HUDEP-2 (cell line): ENCODE measurements around the gene SPACA1.

Experiments
- DNase-seq, 76 experiments: peaks; one replicate each; lab custom pipeline; 2025; ENCODE audit not compliant: unreplicated experiment in 76 of 76; lab: John Stamatoyannopoulos, UW

SPACA1 gene

DNA sequence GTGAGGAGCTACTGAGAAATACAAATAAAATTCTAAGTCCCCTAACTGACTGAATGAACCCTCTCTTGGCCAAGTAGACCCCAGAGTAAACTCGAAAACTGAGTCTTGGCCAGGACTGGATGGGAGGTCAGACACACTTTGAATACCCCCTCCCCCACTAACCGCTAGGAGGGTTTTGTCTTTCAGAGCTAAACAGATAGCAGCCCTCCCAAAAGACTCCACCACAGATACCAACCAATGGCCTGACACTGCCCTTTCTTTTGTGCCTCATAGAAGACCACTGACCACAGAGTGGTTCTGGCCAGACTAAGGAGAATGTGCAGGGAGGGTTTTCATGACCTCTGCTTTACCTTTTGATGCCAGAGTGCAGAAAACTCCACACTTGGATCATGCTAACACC, 42.1 kb downstream of the SPACA1 start:
- no peak for DNase-seq

DNA sequence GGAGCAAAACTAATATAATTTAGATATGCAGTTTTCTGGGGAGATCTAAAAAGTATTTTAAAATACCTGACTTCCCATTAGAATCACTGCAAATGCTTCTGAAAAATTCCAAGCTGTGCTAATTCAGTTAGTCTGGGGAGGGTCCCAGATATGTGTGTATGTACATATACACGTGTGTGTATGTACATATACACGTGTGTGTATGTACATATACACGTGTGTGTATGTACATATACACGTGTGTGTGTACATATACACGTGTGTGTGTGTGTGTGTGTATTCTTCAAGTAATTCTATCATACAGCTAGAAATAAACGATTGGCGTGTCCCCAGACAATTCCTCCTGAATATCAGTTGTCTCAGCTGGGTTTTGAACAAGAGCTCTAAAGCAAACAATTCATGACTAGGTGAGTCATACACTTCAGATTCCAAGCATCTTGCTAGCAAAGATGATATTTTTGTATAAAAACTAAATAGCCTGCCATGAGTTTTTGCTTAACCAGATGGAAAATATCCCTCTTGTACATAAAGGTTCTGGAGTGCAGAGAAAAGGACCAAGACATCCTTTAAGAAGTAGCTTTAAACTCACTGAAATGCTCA, 58.2 kb downstream of the SPACA1 start:
- DNase-seq = no peak

DNA sequence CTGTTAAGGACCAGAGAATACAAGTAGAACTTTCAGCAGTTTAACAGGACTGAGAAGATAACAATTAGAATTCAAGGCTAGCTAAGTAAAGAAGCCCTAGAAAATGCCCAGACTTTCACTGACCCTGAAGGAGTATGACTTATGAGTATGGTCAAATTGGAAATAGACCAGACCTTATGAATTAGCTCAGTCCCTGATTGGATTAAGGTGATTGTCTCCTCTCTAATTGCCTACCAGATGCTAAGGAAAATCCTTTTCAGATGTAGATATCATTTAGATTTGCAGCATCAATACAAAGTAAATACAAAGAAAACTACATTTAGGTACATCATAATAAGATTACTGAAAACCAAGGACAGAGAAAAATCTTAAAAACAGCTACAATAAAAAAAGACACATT, 59.6 kb downstream of the SPACA1 start:
- DNase-seq = no peak

DNA sequence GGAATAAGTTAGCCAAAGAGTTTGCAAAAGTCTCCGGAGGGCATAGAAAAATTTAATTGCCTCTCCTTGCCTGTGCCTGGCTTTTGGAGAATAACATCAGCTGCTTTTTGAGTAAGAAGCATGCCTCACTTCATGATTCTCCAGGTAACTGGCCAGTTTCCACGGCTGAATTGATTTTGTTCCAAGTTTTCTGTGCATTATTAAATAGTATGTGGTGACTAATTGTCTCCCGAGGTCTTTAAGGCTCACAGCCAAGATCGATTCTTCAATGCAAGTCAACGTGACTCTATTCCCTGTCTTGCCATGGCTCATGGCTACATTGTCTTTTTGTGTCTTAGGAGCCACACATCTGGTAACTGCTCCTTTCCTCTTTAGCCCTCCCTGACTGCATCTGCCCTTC, 64.3 kb downstream of the SPACA1 start:
- no peak for DNase-seq

DNA sequence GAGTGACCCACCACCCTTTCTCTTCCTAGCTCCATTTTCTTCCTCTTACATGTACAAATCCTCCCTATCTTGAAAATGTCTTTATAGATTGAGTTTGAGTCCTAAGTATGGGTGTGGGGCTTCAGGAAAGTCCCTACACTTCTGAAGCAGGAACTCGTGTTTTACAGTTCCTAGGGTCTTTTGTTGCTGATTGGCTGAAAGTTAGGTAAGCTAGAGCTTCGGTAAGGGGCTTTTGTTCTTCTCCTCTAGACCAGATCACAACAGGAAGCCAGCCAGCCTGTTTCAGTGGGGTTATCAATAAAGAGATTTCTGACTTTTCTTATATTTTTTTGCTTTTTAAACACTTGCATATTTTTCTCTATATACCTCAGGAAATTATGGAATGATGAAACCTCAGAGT, 67.2 kb downstream of the SPACA1 start:
- no peak for DNase-seq

DNA sequence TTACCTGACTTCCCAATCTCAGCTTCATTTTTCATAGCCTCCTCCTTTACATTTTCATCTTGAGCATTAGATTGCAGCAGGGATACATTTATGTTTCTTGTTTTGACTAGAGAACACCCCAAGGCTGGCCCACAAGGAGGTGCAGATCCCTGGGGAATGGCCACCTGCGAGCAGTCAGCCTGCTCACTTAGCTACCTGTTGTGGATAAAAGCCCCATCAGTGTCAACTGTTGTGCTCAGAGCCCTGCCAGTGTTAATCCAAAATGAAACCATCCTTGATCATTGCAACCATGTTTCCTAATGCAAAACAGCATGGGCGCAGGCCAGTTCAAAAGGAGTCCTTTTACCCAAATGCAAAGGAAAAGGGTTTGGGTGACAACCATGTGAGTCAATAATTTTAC, 67.7 kb downstream of the SPACA1 start:
- DNase-seq = no peak

DNA sequence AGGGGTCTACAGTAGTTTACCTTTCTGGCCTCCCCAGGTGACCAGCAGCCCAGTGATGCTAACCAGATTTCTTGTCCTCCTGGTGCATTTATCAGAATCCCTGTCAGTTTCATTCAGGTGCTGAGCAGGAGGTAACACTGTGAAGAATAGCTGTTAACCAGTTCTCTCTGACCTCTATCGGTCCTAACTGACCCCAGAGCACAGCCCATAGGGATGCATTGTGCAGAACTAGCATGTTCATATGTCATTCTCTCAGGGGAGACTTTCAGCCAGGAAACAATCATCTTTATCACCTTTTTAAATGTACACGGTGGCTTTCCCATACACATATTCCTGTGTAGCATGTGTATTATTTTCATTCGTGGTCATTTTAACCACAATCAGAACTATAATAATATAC, 68.6 kb downstream of the SPACA1 start:
- no peak for DNase-seq
